GM19455 (cell line): ENCODE measurements around the gene CDYL.

Experiments
- ATAC-seq: cut with Tn5 transposase; IDR thresholded peaks from one replicate; pipeline ENCODE4 v1.9.1; 2021; ENCODE audit not compliant: unreplicated experiment

The CDYL gene

DNA sequence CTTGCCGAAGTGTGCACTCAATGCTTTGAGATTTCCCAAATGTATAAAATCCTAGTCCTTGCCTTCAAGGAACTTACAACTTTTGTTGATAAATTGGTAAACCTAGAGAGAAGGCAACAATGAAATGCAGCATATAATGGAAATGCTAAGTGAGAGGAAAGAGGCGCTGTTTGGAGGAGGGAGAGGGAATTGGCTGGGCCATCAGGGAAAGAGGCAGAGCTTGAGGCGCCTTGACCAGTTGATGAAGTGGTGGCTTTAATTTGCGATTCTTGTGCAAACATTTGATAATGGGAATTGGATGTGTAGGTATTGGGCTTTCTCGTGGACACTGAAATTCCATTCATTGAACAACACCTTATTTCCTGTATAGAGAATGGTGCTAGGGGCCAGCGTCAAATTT lies 1.9 kb upstream of the CDYL start:
- no peak for ATAC-seq

DNA sequence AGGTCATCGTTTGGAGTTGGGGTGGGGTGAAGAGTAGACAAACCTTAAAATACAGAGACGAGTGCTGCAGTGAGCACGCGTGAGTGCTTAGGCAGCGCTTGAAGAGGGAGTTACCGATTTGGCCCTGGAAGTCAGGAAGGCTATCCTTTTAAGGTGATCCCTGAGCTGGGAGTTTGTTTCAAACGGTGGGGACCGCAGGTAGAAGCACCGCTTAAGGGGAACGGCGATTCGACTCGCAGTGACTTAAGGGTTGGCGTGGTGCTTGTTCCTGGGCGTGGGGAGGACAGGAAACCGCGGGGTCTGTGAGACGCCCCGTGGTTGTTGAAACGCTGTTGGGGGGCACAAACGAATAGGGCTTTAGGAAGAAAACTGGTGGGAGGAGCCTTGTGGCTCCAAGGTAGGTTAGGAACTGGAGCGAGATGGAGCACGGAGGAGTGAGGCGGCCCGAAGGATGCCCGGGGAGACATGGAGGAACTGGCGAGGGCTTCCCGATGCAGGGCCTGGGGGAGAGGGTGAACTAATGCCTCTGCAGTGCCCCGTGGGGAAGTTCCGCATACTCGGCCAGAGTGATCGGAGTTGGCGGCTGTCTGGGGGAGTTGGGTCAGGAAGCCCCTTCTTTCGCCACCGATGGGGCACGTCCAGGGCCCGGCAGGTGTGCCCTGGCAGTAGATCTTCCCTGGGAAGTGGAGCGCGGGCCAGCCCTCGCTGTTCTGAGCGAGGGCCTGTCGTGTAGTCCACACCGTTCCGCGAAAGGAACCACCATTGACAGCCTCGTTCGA lies 1.3 kb upstream of the CDYL start:
- peak; percentile 4 for ATAC-seq

DNA sequence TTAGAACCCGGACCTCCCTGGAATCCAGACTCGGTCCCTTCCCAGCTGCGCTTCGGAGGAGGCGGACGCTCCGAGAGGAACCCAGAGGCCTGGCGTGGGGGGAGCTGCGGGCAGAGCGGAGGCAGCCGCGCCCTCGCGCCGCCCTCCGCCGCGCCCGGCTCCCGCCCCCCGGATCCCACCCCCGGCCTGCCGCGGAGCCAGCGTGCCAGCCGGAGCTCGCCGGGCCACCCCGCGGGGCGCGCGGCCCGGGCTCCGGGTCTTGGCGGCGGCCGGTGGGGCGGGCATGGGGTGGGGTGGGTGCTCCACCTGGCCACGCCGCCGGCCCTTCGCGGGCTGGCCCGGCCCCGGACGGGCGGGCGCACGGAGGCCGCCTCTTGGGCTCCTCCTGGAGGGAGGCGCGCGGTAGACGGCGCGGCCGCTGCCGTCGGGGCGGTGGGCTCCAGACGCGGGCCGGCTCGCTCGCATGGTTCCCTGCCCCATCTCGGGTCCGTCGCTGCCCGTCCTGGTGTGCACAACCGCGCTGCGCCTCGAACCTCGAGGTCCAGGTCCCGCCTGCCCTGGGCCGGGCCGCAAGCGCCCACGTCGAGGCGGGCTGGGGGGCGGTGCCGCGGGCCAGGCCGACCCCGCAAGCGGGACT lies 592 bp upstream of the CDYL start:
- peak; percentile 59 for ATAC-seq

DNA sequence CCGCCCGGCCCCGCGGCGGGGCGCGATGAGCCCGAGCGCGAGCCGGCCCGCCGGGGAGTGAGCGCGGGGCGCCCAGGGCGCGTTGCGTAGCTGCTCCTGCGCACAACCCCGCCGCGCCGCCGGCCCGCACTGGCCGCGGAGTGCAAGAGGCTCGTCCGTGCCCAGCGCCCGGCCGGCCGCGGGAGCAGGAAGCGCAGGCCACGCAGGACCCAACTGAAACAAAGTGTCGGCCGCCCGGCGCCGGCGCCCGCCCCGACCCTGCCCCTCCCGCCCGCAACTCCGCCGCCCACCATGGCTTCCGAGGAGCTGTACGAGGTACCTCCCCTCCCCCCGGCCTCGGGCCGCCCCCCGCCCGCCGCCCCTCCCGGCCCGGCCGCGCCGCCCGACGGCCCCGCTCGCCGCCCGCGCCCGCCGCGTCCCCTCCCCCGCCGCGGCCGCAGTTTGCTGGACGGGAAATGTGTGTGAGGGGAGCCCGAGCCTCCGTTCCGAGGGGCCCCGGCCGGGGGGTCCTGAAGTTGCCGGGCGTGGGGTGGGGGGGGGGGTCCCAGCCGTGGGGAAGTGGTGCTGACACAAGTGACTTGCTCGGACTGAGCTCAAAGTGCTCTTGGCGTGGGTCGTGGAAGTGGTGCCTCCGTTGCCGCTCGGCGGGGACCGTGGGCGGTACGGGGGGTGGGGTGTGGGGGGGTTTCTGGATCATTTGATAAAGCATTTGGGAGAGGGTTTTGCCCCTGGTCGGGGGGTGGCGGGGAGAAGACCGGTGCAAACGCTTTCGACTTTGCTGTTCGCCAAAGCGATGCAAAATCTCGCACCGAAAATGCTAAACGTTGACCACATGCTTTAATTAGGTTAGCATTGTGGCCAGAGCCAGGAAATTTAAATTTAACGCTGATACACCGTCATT lies 539 bp downstream of the CDYL start:
- peak; percentile 23 for ATAC-seq

DNA sequence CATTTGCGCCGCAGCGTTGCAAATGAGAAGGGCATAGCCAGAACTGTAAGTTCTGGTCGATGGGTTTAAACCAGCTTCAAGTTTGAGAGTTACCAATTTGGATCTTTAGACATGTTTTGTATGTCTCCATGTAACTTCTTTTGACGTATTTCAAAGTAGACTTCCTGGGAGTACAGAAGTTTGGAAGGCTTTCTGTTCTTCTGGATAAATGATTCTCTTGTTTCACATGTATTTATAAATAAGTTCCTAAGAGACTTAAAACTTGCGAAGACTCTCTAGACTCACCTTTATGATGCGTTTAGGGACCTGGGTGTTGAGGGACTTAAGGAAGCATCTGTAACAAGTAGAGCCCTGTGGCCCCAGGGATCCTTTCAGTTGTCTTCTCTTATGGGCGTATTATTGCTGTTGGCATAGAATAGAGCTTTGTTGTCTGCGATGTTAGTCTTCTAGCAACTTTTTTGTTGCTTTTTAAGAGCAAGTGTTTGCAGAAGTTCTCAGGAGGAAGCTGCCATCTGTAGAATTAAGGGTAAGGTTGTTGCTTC lies 1.3 kb downstream of the CDYL start:
- ATAC-seq: no peak

DNA sequence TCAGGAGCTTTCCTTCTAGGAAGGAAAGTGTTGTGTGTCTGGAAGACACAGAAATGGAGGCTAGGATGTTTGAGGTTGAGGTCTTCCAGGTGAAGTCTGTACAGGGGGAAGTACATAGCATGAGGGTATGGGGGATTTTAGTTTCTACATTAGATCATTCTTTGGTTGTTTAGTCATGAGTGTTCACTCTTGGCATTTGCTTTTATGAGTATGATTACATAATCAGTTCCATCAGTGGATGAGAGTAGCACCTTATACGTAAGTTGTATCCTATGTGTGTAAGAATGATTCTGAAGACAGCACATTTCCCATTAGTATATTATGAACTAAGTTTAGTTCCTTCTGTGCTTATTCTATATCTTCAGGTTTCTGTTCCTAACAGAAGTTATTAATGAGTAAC lies 1.9 kb downstream of the CDYL start:
- ATAC-seq: no peak

DNA sequence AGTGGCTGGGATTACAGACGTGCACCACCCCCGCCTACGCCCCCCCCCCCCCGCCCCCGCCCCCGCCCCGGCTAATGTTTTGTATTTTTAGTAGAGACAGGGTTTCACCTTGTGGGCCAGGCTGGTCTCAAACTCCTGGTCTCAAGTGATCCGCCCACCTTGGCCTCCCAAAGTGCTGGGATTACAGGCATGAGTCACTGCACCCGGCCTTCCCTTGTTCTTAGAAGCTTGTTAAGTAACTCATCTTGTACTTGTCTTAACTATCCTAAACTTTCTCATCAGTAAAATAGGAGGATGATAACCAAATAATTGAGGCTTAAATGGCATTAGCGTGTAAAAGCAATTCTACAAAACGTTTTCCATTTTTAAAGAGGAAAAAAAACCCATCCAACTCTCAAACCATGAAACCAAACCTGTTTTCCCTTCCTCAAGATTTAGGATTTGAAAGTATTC lies 4.2 kb downstream of the CDYL start:
- ATAC-seq: no peak

DNA sequence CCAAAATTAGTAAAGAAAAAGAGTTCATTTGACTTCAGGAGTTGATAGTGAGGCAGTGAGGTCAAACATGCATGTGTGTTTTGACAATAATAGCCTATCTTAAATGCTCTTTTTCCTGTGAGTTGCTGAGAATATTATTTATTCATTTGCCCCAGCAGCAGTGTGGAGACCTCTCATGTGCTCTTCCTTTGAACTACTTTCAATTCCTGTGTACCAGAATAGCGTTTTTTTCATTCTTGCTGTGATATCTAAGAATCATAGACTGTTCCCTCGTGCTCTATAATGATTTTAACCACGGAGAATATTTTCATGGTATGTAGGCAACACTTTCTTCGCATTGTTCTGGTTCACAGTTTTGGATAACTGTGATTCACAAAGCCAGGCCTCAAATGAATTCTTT lies 5.2 kb downstream of the CDYL start:
- no peak for ATAC-seq

DNA sequence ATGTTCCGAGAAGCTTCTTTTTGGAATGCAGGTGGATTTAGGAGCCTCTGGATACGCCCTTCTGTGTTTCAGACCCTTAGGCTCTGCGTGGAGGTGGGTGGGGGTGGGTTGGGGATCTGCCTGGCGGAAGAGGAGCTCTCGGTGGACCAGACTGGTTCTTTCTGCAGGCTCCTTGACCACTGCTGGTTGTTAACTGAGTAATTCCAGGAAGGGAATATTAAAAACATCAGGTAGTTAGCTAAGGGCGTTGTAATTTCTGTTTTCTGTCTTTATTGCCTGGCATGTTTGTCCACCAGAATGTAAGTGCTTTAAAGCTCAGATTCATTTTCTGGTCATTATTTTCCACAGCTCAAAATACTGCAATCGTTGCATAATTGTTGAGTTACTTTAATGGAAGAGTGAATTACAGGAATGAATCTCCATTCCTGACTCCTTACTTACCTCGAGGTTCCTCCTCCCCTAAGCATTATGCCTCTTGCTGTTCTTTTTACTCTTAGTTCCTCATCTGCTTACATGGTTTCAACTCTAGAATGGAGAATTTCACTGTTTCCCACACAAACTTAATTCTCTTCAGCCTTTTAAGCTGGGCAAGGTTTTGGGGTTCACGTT lies 5.9 kb downstream of the CDYL start:
- ATAC-seq: no peak

DNA sequence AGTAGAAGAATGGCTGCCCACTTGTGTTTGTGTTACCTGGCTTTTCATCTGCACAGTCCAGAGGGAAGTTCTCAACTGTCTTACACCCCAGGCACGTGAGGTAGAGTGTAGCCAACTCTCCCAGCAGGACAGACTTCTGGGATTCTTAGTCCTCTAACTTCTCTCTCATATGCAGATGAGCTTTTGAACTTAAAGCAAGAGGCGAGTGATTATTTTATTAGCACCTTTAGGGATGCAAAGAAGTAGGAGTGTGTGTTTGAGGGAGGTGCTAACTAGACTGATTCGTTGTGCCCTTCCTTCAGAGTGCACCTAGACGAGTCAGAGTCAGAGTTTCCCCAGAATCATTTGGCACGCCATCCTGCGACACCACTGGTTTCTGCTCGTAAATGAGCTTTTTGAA lies 10.8 kb downstream of the CDYL start:
- ATAC-seq: no peak

DNA sequence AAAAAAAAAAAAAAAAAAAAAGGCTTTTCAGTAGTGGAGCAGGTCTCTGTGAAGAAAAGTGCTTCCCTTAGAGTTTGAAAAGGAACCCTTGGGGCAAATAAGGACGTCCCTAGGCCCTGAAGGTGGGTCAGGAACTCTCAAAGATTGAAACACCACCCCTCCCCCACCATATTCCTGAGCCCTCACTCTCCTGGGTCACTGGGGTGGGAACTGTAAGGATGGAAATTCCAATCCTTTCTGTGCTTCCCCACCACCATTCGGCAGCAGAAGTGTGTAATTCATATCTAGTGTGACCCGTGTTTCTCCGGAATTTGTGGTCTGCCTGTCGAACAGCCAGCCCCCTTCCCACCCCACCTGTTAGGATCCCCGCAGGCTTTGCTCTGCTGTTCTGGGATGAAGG lies 12.3 kb downstream of the CDYL start:
- ATAC-seq: no peak

DNA sequence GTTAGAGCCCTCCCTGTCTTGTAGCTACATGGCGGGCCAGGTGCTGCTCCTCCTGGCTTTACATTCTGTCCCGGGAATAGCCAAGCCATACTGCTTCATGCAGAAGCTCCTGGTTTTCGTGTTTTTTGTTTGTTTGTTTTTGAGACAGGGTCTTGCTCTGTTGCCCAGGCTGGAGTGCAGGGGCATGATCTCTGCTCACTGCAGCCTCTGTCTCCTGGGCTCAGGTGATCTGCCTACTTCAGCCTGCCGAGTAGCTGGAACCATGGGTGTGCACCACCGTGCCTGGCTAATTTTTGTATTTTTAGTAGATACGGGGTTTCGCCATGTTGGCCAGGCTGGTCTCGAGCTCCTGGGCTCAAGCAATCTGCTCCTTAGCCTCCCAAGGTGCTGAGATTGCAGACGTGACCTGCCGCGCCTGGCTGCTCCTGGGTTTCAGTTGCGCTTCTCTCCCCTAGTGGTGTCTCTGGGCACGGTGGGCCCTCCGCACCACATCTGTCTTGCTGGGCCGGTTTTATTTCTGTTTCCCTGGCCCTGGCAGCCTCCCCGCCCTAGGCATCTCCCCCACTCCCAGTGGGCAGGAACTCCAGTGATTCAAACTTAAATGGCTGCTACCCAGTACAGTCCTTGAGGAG lies 12.9 kb downstream of the CDYL start:
- peak; percentile 83 for ATAC-seq

DNA sequence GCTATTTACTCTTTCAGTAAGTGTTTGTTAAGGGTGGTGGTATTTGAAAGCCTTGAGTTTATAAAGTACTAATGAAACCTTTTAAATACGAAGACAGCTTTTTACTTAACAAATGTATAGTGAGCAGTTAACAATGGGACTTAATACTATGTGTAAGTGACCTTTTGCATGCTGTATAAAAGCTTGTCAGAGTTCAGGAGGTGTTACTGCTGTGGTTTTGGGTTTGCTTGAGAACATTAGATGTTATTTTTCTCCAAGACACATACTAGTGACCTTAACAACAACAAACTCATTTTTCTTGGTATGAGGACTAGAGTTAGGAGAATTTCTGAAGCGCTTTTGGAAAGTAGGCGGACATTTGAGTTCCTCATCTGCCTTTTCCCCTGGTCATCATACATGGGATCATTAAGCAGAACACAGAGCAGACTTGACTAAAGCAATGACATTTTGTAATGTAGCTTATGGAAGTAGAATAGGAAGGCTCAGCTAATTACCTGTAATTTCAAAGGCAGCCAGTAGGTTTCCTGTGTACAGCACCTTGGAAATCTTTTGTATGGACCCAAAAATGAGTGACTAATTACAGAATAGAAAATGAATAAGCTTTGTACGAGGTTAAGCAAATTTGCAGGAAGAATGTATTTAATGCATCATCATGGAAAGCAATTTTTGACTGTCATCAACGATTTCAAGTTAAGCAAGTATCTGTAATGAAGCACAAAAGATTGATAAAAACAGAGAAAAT lies 14.1 kb downstream of the CDYL start:
- ATAC-seq: no peak

DNA sequence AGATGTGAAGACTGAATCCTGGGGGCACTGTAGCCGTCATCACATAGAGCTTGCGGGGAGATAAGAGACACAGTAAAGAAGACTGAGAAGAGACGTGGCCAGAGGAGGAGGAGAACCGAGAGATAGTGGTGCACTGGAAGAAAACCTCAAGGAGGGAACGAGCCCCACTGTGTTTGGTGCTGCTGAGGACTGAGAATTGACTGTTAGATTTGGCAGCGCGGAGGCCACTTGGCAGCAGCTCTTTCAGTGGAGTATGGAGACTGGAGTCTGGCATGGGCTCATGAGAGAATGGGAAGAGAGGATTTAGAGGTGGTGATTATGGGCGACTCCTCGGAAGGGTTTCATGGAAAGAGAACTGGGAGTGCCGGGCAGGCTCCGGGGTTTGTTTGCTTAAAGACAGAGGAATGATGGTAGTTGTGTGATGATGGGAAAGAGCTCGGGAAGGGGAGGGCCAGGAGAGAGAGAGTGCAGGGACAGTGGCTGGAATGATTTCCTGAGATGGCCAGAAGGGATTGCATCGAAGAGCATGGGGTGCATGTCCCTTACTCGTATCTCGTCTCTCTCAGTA lies 18.0 kb downstream of the CDYL start:
- ATAC-seq: no peak

DNA sequence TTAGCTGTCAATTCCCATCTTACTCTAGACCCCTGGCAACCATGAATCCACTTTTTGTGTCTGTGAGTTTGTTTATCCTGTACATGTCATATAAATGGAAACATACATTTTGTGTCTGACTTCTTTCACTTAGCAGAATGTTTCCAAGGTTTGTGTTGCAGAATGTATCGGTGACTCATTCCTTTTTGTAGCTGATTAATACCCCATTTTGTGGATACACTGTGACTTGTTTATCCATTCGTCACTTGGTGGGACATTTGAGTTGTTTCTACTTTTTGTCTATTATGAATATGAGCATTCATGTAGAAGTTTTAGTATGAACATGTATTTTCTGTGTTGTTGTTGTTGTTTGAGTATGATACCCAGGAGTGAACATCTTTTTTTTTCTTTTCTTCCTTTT lies 21.4 kb downstream of the CDYL start:
- no peak for ATAC-seq

DNA sequence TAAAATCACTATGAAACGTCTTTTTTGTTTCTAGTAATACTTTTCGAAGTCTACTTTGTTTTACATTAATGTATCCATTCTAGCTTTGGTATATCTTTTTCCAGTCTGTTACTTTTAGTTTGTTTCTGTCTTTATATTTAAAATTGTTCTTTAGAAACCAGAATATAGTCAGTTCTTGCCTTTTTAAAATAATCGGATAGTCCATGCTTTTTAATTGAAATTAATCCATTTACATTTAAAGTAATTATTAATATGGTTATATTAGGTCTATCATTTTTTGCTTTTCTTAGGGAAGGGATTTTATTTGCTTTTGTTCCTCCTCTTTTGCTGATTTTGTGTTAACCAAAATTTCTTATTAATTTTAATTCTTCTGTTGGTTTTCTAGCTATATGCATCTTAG lies 23.7 kb downstream of the CDYL start:
- ATAC-seq: no peak

DNA sequence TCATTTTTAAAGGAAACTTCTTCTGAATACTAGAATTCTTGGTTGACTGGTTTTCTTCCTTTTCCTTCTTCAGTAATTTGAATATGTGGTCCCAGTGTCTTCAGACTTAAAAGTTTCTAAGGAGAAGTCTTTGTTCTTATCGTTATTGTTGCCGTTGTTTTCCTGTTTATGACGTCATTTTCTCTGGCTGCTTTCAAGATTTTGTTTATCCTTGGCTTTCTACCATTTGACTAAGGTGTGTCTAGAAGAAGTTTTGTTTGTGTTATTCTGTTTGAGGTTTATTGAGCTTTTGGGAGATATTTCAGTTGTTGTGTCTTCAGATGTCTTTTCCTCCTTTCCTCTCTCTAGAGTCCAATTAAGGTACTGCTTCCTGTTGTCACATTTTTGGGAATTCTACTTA lies 24.5 kb downstream of the CDYL start:
- ATAC-seq: no peak

DNA sequence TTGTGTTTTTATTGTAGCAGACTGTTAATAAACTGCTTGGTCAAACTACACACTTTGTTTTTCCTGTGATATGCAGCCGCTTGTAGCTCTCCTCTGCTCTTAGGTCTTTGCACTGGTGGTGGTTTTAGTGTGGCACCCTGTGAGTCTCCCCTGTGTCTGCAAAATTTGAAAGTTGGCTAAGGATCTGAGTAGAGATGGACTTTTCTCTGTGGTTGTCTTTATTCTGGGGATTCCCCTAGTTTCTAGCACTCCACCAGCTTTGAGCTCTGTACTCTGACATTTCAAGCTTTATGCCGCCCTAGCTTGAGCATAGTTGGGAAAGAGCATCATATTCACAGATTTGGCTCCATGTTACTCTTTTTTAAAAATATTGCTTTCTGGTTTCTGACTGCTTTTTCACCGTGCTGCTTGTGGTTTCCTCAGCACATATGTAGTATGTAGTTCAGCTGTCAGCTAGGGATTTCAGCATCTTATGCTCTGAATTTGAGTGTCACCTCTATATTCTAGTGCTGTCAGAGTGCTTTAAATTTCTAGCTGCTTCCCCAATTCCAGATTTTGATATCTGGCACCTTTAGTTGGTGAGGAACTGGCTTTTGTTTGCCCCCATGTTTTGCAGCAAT lies 25.4 kb downstream of the CDYL start:
- peak; percentile 47 for ATAC-seq

DNA sequence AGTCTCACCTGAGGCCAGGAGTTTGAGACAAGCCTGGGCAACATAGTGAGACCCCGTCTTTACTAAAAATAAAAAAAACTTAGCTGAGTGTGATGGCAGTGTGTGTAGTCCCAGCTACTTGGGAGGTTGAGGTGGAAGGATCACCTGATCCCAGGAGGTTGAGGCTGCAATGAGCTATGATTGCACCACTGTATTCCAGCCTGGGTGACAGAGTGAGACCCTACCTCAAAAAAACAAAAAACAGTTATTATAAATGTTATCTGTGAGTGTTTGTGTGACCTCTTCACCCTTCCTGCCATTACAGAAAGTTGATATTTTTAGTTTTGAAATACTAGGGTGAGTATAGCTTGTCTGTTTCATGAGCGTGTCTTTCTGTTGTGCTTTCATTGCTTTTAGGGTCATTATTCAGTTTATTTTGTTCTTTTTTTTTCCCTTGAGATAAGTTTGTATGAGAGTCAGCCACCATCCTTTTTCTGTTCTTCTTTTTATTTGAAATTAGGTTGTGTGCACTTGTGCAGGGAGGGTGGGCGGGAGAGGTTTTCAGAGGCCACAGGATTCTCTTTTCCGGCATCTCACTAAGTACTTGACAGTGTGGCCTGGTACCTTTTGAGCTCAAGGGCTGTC lies 26.2 kb downstream of the CDYL start:
- peak; percentile 69 for ATAC-seq
